ENCODE results near the gene TSPAN13. TPM values are rescaled to one million over a fixed set of nuclear protein-coding genes. Genes with fewer than 3 reads are reported as not detected.

Gene TSPAN13
- total and polyA plus RNA-seq, 2 donors (not counting 1 experiment from before 2014, with no cell fraction given) = 23.0 to 26.2 TPM

- Mint-ChIP-seq H3K27ac (no peak overlapping the region), H3K4me1 (no peaks in the 10 kb centered on the region), H3K9me3 (ENCODE audit: insufficient read depth) (no peaks in the 10 kb centered on the region), H3K27me3 (no peaks in the 10 kb centered on the region), H3K4me3 (no peak overlapping the region)
- TF ChIP-seq CTCF (IDR thresholded peaks at IDR 0.05) (no peak), EZH2 (IDR thresholded peaks at IDR 0.05; ENCODE audit: borderline replicate concordance, insufficient read depth, low read depth, low read length, poor library complexity, severe bottlenecking) (no peak)
- DNase-seq (no peak), ATAC-seq (ENCODE audit: low read depth) (no peak)
- H3K4me2 ChIP-seq (replicated peaks; ENCODE audit: low read depth, low read length, poor library complexity, severe bottlenecking) = no peak overlapping the region
- H3K9ac ChIP-seq (ENCODE audit: low read length) = no peak overlapping the region
- H3K9me3 ChIP-seq (ENCODE audit: control extremely low read depth in 1 of 3, control insufficient read depth in 2 of 3, insufficient read depth in 1 of 3, low read length in 2 of 3) = no peaks in the 10 kb centered on the region
- WGBS (ENCODE audit: insufficient coverage) = 90% methylated on average over 1 of the region's 1 CpG
- H4K20me1 ChIP-seq (ENCODE audit: control insufficient read depth, insufficient read depth, low read length, poor library complexity, severe bottlenecking) = no peaks in the 10 kb centered on the region
- H3K4me1 ChIP-seq (ENCODE audit: control insufficient read depth in 2 of 2, insufficient read depth in 2 of 2, low read length in 2 of 2) = no peaks in the 10 kb centered on the region
- no peak overlapping the region for H2AFZ ChIP-seq (ENCODE audit: insufficient read depth, low read depth, low read length, poor library complexity, severe bottlenecking)
- no peaks in the 10 kb centered on the region for H3K79me2 ChIP-seq (ENCODE audit: control insufficient read depth, insufficient read depth, low read length)
- intact Hi-C loops (cut with micrococcal nuclease) = no loop called here
- POLR2A ChIA-PET = no interaction called here
- no peaks in the 10 kb centered on the region for H3K27me3 ChIP-seq (replicated peaks in 1 of 4; ENCODE audit: control extremely low read depth in 1 of 4, control insufficient read depth in 3 of 4, insufficient read depth in 4 of 4, low read length in 3 of 4)
- no peak overlapping the region for H3K4me3 ChIP-seq (ENCODE audit: control extremely low read depth in 1 of 5, extremely low read depth in 1 of 5, insufficient read depth in 1 of 5, low read depth in 2 of 5, low read length in 4 of 5)
- H3K27ac ChIP-seq (ENCODE audit: low read length in 2 of 2) = no peak overlapping the region
- CTCF ChIA-PET = no interaction called here
- H3K36me3 ChIP-seq (replicated peaks in 1 of 2; ENCODE audit: control extremely low read depth in 1 of 2, control insufficient read depth in 1 of 2, extremely low read depth in 1 of 2, insufficient read depth in 2 of 2, low read length in 1 of 2) = no peaks in the 10 kb centered on the region
These were observed 6.5 kb upstream of the TSPAN13 start for GRCh38 chr7:16747102-16747501.

- no peak for TF ChIP-seq CTCF (IDR thresholded peaks at IDR 0.05)
- TF ChIP-seq EZH2 (IDR thresholded peaks at IDR 0.05; ENCODE audit: borderline replicate concordance, insufficient read depth, low read depth, low read length, poor library complexity, severe bottlenecking) = no peak
- Mint-ChIP-seq H3K4me1 (peaks cover 44% of the 10 kb centered on the region), H3K27me3 (no peaks in the 10 kb centered on the region), H3K4me3 (peak overlapping the region; percentile 100), H3K27ac (peak overlapping the region; percentile 96), H3K9me3 (ENCODE audit: insufficient read depth) (peaks cover 2% of the 10 kb centered on the region)
- Histone ChIP-seq H3K79me2 (ENCODE audit: control insufficient read depth, insufficient read depth, low read length) (peaks cover 35% of the 10 kb centered on the region), H3K9me3 (ENCODE audit: control extremely low read depth in 1 of 3, control insufficient read depth in 2 of 3, insufficient read depth in 1 of 3, low read length in 2 of 3) (no peaks in the 10 kb centered on the region), H3K27ac (ENCODE audit: low read length in 2 of 2) (peak overlapping the region; percentile 58 to 71), H3K4me2 (replicated peaks; ENCODE audit: low read depth, low read length, poor library complexity, severe bottlenecking) (peak overlapping the region; percentile 68), H3K4me3 (ENCODE audit: control extremely low read depth in 1 of 5, extremely low read depth in 1 of 5, insufficient read depth in 1 of 5, low read depth in 2 of 5, low read length in 4 of 5) (peak overlapping the region; percentile 80 to 92 (median 86)), H3K4me1 (ENCODE audit: control insufficient read depth in 2 of 2, insufficient read depth in 2 of 2, low read length in 2 of 2) (peaks cover 34 to 37% of the 10 kb centered on the region in 2 donors), H4K20me1 (ENCODE audit: control insufficient read depth, insufficient read depth, low read length, poor library complexity, severe bottlenecking) (peaks cover 4% of the 10 kb centered on the region), H3K9ac (ENCODE audit: low read length) (peak overlapping the region; percentile 89), H2AFZ (ENCODE audit: insufficient read depth, low read depth, low read length, poor library complexity, severe bottlenecking) (peak overlapping the region; percentile 79), H3K36me3 (replicated peaks in 1 of 2; ENCODE audit: control extremely low read depth in 1 of 2, control insufficient read depth in 1 of 2, extremely low read depth in 1 of 2, insufficient read depth in 2 of 2, low read length in 1 of 2) (no peaks in the 10 kb centered on the region), H3K27me3 (replicated peaks in 1 of 4; ENCODE audit: control extremely low read depth in 1 of 4, control insufficient read depth in 3 of 4, insufficient read depth in 4 of 4, low read length in 3 of 4) (no peaks in the 10 kb centered on the region)
- DNase-seq (peak; percentile 67), ATAC-seq (ENCODE audit: low read depth) (peak; percentile 25)
- ChIA-PET POLR2A (no interaction called here), CTCF (interaction anchor here (0.6 to 2.0 kb wide), 5 partner anchors 45 to 548 kb away, joined by 3 to 5 read pairs (median 4); no protein-coding TSS in a partner anchor)
- WGBS (ENCODE audit: insufficient coverage) = under 1% methylated on average over 52 of the region's 58 CpGs
- intact Hi-C loops (cut with micrococcal nuclease) = loop anchor here (1.0 to 10.0 kb wide), 5 partner anchors 7 to 1751 kb away; partner anchors contain the start of genes AHR, BZW2 and CRPPA
These were observed 639 bp downstream of the TSPAN13 start for GRCh38 chr7:16753932-16754855.

Measured in B cell (primary cell).